CD14-positive monocyte (primary cell): ENCODE measurements around the gene CTRB1. TPM values are rescaled to one million over a fixed set of nuclear protein-coding genes. Genes with fewer than 3 reads are reported as not detected.

Experiments
- DNase-seq, 3 donors: peaks; one replicate each; pipeline ENCODE4 v3.0.0-alpha.2; 2011 to 2022
- H2AFZ ChIP-seq: 2 replicates; pipeline ENCODE4 v1.6.0; 2012; ENCODE audit warnings: mild to moderate bottlenecking, low read depth, low read length, inconsistent platforms; ENCODE audit not compliant: insufficient read depth, poor library complexity, severe bottlenecking
- H3K27ac ChIP-seq, 2 donors: 1 replicate in 1 of 2; 2 replicates in 1 of 2; pipeline ENCODE4 v1.5.1; 2012 to 2013; ENCODE audit warnings: low read length in 2 of 2, control low read depth in 1 of 2, inconsistent platforms in 1 of 2, low read depth in 1 of 2, mild to moderate bottlenecking in 1 of 2
- H3K27me3 ChIP-seq, 2 donors: one replicate each; pipeline versions ENCODE4 v1.6.0 to v1.6.1; 2011 to 2013; ENCODE audit warnings: low read length in 2 of 2; ENCODE audit not compliant: control insufficient read depth in 2 of 2, insufficient read depth in 2 of 2
- H3K36me3 ChIP-seq, 2 donors: replicated peaks in 1 of 2; 1 replicate in 1 of 2; 2 replicates in 1 of 2; pipeline versions ENCODE4 v1.5.1 to v1.6.1; 2012 to 2013; ENCODE audit warnings: low read length in 2 of 2, control low read depth in 1 of 2, inconsistent platforms in 1 of 2, mild to moderate bottlenecking in 1 of 2; ENCODE audit not compliant: insufficient read depth in 2 of 2, control insufficient read depth in 1 of 2
- H3K4me1 ChIP-seq, 2 donors: 1 replicate in 1 of 2; 2 replicates in 1 of 2; pipeline versions ENCODE4 v1.5.1 to v1.6.1; 2012 to 2013; ENCODE audit warnings: low read length in 2 of 2, control low read depth in 1 of 2, inconsistent platforms in 1 of 2, mild to moderate bottlenecking in 1 of 2, moderate library complexity in 1 of 2; ENCODE audit not compliant: insufficient read depth in 2 of 2, control insufficient read depth in 1 of 2
- H3K4me2 ChIP-seq: replicated peaks from 2 replicates; pipeline ENCODE3; 2012; ENCODE audit warnings: low read length, moderate library complexity, mild to moderate bottlenecking; ENCODE audit not compliant: poor library complexity, severe bottlenecking; ENCODE audit errors: extremely low read depth
- H3K4me3 ChIP-seq, 3 experiments: fragments of 200-600 bp in 1 of 3; sonication (generic) in 1 of 3; replicated peaks in 1 of 3; 1 replicate in 2 of 3; 2 replicates in 1 of 3; pipeline ENCODE4 v1.5.1; 2011 to 2013; ENCODE audit warnings: low read length in 3 of 3, mild to moderate bottlenecking in 3 of 3, control low read depth in 2 of 3, low read depth in 2 of 3, inconsistent platforms in 1 of 3, moderate library complexity in 1 of 3
- H3K79me2 ChIP-seq: 2 replicates; pipeline ENCODE4 v1.6.0; 2012; ENCODE audit warnings: mild to moderate bottlenecking, control low read depth, inconsistent platforms, low read length, moderate library complexity; ENCODE audit not compliant: insufficient read depth
- H3K9ac ChIP-seq: 2 replicates; pipeline ENCODE4 v1.6.0; 2017; ENCODE audit warnings: low read length, mild to moderate bottlenecking; ENCODE audit not compliant: insufficient read depth, poor library complexity, severe bottlenecking
- H3K9me3 ChIP-seq, 2 donors: replicated peaks in 1 of 2; 1 replicate in 1 of 2; 2 replicates in 1 of 2; pipeline versions ENCODE4 v1.5.1 to v1.6.1; 2012 to 2013; ENCODE audit warnings: low read length in 2 of 2, control low read depth in 1 of 2; ENCODE audit not compliant: control insufficient read depth in 1 of 2, insufficient read depth in 1 of 2
- H4K20me1 ChIP-seq: 2 replicates; pipeline ENCODE4 v1.6.0; 2012; ENCODE audit warnings: mild to moderate bottlenecking, low read length, control low read depth, moderate library complexity; ENCODE audit not compliant: insufficient read depth
- H3K27ac Mint-ChIP-seq, 7 donors: one replicate each; pipeline ENCODE4 v1.8.0; 2020; ENCODE audit warnings: mild to moderate bottlenecking in 7 of 7, mixed read lengths in 7 of 7, moderate library complexity in 6 of 7, inconsistent platforms in 2 of 7
- H3K27me3 Mint-ChIP-seq, 3 donors: one replicate each; pipeline ENCODE4 v1.8.0; 2021 to 2022; ENCODE audit warnings: low read depth in 3 of 3, mild to moderate bottlenecking in 3 of 3, mixed read lengths in 3 of 3, moderate library complexity in 3 of 3, inconsistent platforms in 1 of 3
- H3K36me3 Mint-ChIP-seq, 2 donors: one replicate each; pipeline ENCODE4 v1.8.0; 2020; ENCODE audit warnings: mixed read lengths in 2 of 2, inconsistent platforms in 1 of 2, mild to moderate bottlenecking in 1 of 2
- H3K4me1 Mint-ChIP-seq: one replicate; pipeline ENCODE4 v1.8.0; 2020; ENCODE audit warnings: mild to moderate bottlenecking, mixed read lengths
- H3K4me3 Mint-ChIP-seq, 2 donors: one replicate each; pipeline ENCODE4 v1.8.0; 2020; ENCODE audit warnings: mild to moderate bottlenecking in 2 of 2, mixed read lengths in 2 of 2, moderate library complexity in 1 of 2
- H3K9me3 Mint-ChIP-seq, 7 donors: one replicate each; pipeline ENCODE4 v1.8.0; 2020 to 2022; ENCODE audit warnings: mixed read lengths in 7 of 7, mild to moderate bottlenecking in 6 of 7, moderate library complexity in 6 of 7, inconsistent platforms in 2 of 7
- WGBS: methylation state at CpG from one replicate; pipeline ENCODE4 v1.1.5; 2013; ENCODE audit warnings: missing lambda C conversion rate; ENCODE audit not compliant: insufficient coverage; 5-methylcytosine and 5-hydroxymethylcytosine counted together
- intact Hi-C, 2 donors: fragments of 100-400 bp; cut with micrococcal nuclease; formaldehyde crosslinking; loops; one replicate each; pipeline versions ENCODE4 v1.15.0 to v1.15.1; 2023
- polyA plus RNA-seq, 3 donors: library from polyadenylated mRNA; depleted of rRNA in 1 of 3; unstranded in 2 of 3; stranded (reverse) in 1 of 3; fragments of 300-500 nt in 2 of 3; fragments of >200 nt in 1 of 3; fragmentation: Illumina TruSeq in 2 of 3; gene quantifications; 1 replicate in 2 of 3; 2 replicates in 1 of 3; pipeline ENCODE4 v1.2.3, GENCODE V29; 2012 to 2021
- TF ChIP-seq, protein P1 (sequence below): fragments of 200-600 bp; IDR thresholded peaks from one replicate; pipeline ENCODE4 v1.8.0; 2022; ENCODE audit warnings: antibody characterized with exemption, mild to moderate bottlenecking

CTRB1 gene
- polyA plus RNA-seq, 3 donors, result not detected

DNA sequence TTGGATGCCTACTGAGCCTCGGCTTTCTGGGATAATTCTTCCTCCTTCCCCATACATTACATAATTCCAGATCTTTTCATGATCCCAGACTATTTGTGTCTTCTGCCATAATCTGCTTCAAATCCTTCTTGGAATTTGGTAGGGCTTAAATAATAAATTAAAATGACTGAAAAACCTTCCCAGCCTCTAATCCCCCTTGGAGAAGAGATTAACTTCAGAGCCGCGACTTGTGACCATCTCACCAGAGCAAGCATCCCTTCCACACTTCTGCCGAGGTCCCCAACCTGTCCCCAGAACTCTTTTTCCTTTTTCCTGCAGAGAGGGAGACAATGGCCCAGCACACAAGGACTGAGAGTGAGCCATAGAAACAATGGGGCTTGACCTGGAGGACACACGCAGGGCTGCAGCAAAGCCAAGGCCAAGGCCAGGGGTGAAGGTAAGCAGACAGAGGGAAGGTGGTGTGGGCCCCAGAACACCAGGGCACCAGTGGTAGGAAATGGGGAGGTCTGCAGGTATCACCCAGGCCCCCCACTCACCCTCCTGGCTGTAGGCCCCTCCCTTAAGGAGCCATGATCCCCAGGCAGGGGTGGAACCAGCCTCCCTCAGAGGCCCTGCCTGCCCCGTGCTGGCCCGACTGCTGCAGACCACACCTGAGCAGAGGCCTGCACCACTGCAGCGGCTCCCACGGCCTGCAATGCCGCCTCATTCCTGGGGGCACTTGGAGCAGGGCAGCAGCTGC is 42.2 kb downstream of the CTRB1 start:
- peaks cover 16 to 92% of the 10 kb centered on the region in 2 donors for H3K27me3 ChIP-seq
- no peaks in the 10 kb centered on the region for H3K36me3 ChIP-seq
- H3K4me1 ChIP-seq, result peaks cover 0 to 5% of the 10 kb centered on the region in 2 donors
- H4K20me1 ChIP-seq, result no peaks in the 10 kb centered on the region
- H2AFZ ChIP-seq, result no peak overlapping the region
- Mint-ChIP-seq H3K27me3 (peaks cover 75 to 97% (median 90%) of the 10 kb centered on the region in 3 donors), H3K27ac (peak overlapping the region in 1 of 7 donors; percentile 52), H3K9me3 (peaks cover 0 to 7% (median 0%) of the 10 kb centered on the region in 7 donors), H3K36me3 (no peaks in the 10 kb centered on the region), H3K4me3 (peak overlapping the region in 1 of 2 donors; percentile 35), H3K4me1 (peaks cover 2% of the 10 kb centered on the region)
- no peak for DNase-seq
- no peak overlapping the region for H3K9ac ChIP-seq
- 95% methylated on average over 6 of the region's 10 CpGs for WGBS
- peaks cover 0 to 4% of the 10 kb centered on the region in 2 donors for H3K9me3 ChIP-seq
- no peak overlapping the region for H3K27ac ChIP-seq
- H3K4me2 ChIP-seq, result no peak overlapping the region
- intact Hi-C loops, result no loop called here
- no peaks in the 10 kb centered on the region for H3K79me2 ChIP-seq
- H3K4me3 ChIP-seq, result no peak overlapping the region
- TF ChIP-seq, protein P1, sequence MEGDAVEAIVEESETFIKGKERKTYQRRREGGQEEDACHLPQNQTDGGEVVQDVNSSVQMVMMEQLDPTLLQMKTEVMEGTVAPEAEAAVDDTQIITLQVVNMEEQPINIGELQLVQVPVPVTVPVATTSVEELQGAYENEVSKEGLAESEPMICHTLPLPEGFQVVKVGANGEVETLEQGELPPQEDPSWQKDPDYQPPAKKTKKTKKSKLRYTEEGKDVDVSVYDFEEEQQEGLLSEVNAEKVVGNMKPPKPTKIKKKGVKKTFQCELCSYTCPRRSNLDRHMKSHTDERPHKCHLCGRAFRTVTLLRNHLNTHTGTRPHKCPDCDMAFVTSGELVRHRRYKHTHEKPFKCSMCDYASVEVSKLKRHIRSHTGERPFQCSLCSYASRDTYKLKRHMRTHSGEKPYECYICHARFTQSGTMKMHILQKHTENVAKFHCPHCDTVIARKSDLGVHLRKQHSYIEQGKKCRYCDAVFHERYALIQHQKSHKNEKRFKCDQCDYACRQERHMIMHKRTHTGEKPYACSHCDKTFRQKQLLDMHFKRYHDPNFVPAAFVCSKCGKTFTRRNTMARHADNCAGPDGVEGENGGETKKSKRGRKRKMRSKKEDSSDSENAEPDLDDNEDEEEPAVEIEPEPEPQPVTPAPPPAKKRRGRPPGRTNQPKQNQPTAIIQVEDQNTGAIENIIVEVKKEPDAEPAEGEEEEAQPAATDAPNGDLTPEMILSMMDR, result no peak

DNA sequence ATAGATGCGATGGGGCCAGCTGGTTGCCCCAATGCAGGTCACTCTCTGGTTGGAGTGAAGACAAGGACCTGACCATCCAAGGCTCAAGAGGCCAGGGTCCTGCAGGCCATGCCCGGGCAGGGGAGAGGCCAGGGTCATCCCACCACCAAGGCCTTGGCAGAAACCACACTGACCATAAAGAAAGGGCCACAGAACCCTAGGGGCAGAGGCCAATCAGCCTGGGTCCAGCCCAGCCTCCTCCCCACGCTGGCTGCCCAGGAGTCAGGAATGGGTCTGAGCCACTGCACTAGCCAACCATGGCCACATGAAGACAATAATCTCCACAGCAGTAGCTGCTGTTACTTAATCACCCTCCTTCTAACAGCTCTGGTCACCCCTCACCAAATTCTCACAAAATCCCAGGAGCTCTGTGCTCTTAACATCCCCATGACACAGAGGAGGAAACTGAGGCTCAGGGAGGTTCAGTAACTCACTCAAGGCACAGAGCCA is 42.8 kb downstream of the CTRB1 start:
- Histone ChIP-seq H3K9ac (no peak overlapping the region), H3K27ac (no peak overlapping the region), H3K4me3 (no peak overlapping the region), H3K36me3 (no peaks in the 10 kb centered on the region), H2AFZ (no peak overlapping the region), H4K20me1 (no peaks in the 10 kb centered on the region), H3K4me1 (peaks cover 0 to 5% of the 10 kb centered on the region in 2 donors), H3K27me3 (peaks cover 22 to 92% of the 10 kb centered on the region in 2 donors), H3K9me3 (peaks cover 0 to 4% of the 10 kb centered on the region in 2 donors), H3K79me2 (no peaks in the 10 kb centered on the region), H3K4me2 (no peak overlapping the region)
- intact Hi-C loops, result no loop called here
- no peak for DNase-seq
- Mint-ChIP-seq H3K27ac (no peak overlapping the region), H3K4me3 (peak overlapping the region in 1 of 2 donors; percentile 39), H3K27me3 (peaks cover 77 to 97% (median 90%) of the 10 kb centered on the region in 3 donors), H3K9me3 (peaks cover 0 to 12% (median 2%) of the 10 kb centered on the region in 7 donors), H3K36me3 (peaks cover 0 to 1% of the 10 kb centered on the region in 2 donors), H3K4me1 (peaks cover 5% of the 10 kb centered on the region)
- 93% methylated on average over 3 of the region's 3 CpGs for WGBS
- TF ChIP-seq, protein P1, result no peak
